Activated T-helper 17 cell treated with anti-CD3 and anti-CD28 coated beads, Interleukin-2, amount 50 U/mL, for 72 hours (primary cell): ENCODE data around the gene SLC2A4. TPM values are rescaled to one million over a fixed set of nuclear protein-coding genes. Genes with fewer than 3 reads are reported as not detected.
A peak's percentile ranks its signal among the peaks of the same experiment; 100 is the strongest.
"Not testable (repeated sequence)": the region's sequence is repeated elsewhere in the genome, so short reads cannot be mapped to it uniquely, and the experiment has no call there.

Source experiments
- ATAC-seq: fragments of 150-1000 bp; cut with Tn5 transposase; replicated peaks from 2 replicates; pipeline ENCODE4 v1.10.0; 2021; ENCODE audit warnings: mild to moderate bottlenecking, moderate library complexity
- H3K27ac Mint-ChIP-seq: one replicate; pipeline ENCODE4 v1.8.0; 2022; ENCODE audit warnings: mixed read lengths
- H3K27me3 Mint-ChIP-seq: one replicate; pipeline ENCODE4 v1.8.0; 2022; ENCODE audit warnings: mixed read lengths
- H3K36me3 Mint-ChIP-seq: one replicate; pipeline ENCODE4 v1.8.0; 2022; ENCODE audit warnings: low read depth, mild to moderate bottlenecking, mixed read lengths
- H3K4me1 Mint-ChIP-seq: one replicate; pipeline ENCODE4 v1.8.0; 2022; ENCODE audit warnings: mixed read lengths
- H3K4me3 Mint-ChIP-seq: one replicate; pipeline ENCODE4 v1.8.0; 2022; ENCODE audit warnings: mild to moderate bottlenecking, mixed read lengths
- H3K9me3 Mint-ChIP-seq: one replicate; pipeline ENCODE4 v1.8.0; 2022; ENCODE audit warnings: mixed read lengths
- total RNA-seq, 2 donors: library from RNA; stranded (reverse); gene quantifications; one replicate each; pipeline ENCODE4 v1.2.3, GENCODE V29; 2022

SLC2A4 gene
- total RNA-seq, 2 donors from 2014 or later, result not detected

DNA sequence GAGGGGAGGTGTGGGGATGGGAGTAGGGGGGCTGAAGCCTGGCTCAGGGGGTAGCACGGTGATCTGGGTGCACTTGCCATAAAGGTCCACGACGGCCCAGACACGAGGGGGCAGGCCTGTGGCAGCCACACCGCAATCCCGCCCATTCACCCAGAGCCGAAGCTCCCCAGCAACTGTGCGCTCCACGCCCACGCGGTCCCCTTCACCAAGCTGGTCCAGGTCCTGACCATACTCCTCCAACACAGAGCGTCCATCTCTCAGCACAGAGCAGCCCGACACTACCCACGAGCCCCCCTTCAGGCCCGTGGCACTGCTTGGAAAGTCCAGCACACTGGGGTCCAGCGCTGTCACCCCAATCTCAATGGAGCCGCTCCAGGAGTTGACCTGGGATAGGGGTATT, 46.0 kb downstream of the SLC2A4 start:
- peaks cover 18% of the 10 kb centered on the region for H3K36me3 Mint-ChIP-seq
- ATAC-seq, result no peak
- peak overlapping the region; percentile 99 for H3K4me3 Mint-ChIP-seq
- no peaks in the 10 kb centered on the region for H3K9me3 Mint-ChIP-seq
- no peaks in the 10 kb centered on the region for H3K27me3 Mint-ChIP-seq
- peaks cover 16% of the 10 kb centered on the region for H3K4me1 Mint-ChIP-seq
- H3K27ac Mint-ChIP-seq, result peak overlapping the region; percentile 97

GRCh38 chr17:7328009-7328408, 46.5 kb downstream of the SLC2A4 start:
- Mint-ChIP-seq H3K4me3 (peak overlapping the region; percentile 99), H3K9me3 (no peaks in the 10 kb centered on the region), H3K4me1 (peaks cover 20% of the 10 kb centered on the region), H3K27me3 (no peaks in the 10 kb centered on the region), H3K27ac (peak overlapping the region; percentile 97), H3K36me3 (peaks cover 14% of the 10 kb centered on the region)
- ATAC-seq, result no peak

DNA sequence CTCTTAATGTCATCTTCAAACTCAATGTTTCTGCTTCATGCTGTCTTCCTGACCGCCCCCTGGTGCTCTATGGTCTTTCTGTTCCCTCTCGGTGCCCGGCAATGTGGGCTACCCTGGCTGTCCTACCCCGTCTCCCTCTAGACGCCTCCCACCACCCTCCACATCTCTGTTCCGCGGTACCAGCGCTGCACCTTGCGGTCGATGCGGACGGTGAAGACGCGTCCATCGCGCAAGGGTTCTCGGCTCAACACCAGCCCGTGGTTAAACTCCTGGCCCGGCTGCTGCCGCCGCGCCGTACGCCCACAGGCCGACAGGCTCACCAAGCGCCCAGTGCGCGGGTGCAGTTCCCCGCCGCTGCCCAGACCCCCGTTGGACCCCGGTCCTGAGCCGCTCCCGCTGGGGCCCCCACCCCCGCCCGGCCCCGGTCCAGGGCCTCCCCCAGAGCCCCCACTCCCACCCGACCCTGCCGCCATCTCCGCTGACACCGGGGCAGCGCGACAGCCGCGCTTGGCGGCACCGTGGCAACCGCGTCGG, 47.4 kb downstream of the SLC2A4 start, which contains the start of gene NEURL4:
NEURL4 (minus strand) TSS at position 496 of the 534 bp plus-strand sequence; CDS start at position 473, 23 bp downstream.
- H3K27ac Mint-ChIP-seq, result peak within 1 kb of the TSS; percentile 97
- H3K4me1 Mint-ChIP-seq, result peaks cover 20% of the 10 kb centered on the region
- no peaks in the 10 kb centered on the region for H3K27me3 Mint-ChIP-seq
- H3K36me3 Mint-ChIP-seq, result peaks cover 5% of the 10 kb centered on the region
- H3K4me3 Mint-ChIP-seq, result peak within 1 kb of the TSS; percentile 99
- ATAC-seq, result peak; percentile 33
- H3K9me3 Mint-ChIP-seq, result no peaks in the 10 kb centered on the region

DNA sequence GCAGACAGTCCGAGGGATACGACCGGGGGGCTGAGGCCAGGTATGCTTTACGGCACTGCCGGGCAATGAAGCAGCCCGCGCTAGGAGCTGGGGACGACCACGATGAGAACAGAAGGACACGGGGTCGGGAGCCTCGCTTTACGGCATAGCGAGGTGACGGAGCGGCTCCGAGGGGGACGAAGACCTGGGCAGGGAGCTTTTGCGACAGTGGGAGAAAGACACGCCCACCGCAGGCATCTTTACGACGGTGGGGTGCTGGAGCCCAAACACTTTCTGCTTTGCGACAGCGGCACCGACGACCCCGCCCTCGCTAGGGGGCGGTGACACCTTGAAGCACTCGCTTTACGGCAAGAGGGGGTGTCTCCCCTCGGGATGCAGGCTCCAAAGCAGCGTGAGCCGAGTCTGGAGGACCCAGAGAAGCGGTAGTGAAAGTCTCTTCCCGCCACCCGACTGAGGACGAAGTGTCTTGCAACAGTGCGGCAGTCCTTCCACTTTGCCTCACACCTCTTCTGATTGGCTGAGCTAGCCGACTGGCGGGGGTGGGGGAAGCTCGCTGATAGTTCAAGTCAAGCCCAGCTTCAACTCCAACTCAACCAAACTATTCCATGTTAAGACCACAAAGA, 48.0 kb downstream of the SLC2A4 start:
- peak; percentile 73 for ATAC-seq
- Mint-ChIP-seq H3K4me3 (peak overlapping the region; percentile 99), H3K27ac (peak overlapping the region; percentile 97), H3K36me3 (no peaks in the 10 kb centered on the region), H3K4me1 (peaks cover 20% of the 10 kb centered on the region), H3K27me3 (no peaks in the 10 kb centered on the region), H3K9me3 (no peaks in the 10 kb centered on the region)

- Mint-ChIP-seq H3K4me1 (peaks cover 21% of the 10 kb centered on the region), H3K4me3 (peak overlapping the region; percentile 99), H3K36me3 (no peaks in the 10 kb centered on the region), H3K27me3 (no peaks in the 10 kb centered on the region), H3K9me3 (no peaks in the 10 kb centered on the region), H3K27ac (peak overlapping the region; percentile 97)
- ATAC-seq, result peak; percentile 84
Measured at GRCh38 chr17:7329997-7330637, 48.6 kb downstream of the SLC2A4 start.

- H3K4me1 Mint-ChIP-seq, result peaks cover 26% of the 10 kb centered on the region
- peak overlapping the region; percentile 37 for H3K27ac Mint-ChIP-seq
- no peak for ATAC-seq
- H3K9me3 Mint-ChIP-seq, result no peaks in the 10 kb centered on the region
- no peaks in the 10 kb centered on the region for H3K36me3 Mint-ChIP-seq
- no peaks in the 10 kb centered on the region for H3K27me3 Mint-ChIP-seq
- H3K4me3 Mint-ChIP-seq, result peak overlapping the region; percentile 99
Measured at GRCh38 chr17:7330638-7331015, 49.1 kb downstream of the SLC2A4 start.

- ATAC-seq, result no peak
- H3K4me1 Mint-ChIP-seq, result peaks cover 32% of the 10 kb centered on the region
Measured at GRCh38 chr17:7332111-7332510, 50.6 kb downstream of the SLC2A4 start.

DNA sequence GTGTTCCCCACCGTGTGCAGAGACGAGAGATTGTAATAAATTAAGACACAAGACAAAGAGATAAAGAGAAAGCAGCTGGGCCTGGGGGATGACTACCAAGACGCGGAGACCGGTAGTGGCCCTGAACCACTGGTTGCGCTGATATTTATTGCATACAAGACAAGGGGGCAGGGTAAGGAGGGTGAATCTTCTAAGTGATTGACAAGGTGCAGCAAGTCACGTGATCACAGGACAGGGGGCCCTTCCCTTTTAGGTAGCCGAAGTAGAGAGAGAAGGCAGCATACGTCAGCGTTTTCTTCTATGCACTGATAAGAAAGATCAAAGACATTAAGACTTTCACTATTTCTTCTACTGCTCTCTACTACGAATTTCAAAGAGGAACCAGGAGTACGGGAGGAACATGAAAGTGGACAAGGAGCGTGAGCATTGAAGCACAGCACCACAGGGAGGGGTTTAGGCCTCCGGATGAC, 51.1 kb downstream of the SLC2A4 start:
- H3K4me1 Mint-ChIP-seq, result peaks cover 35% of the 10 kb centered on the region
- not testable (repeated sequence) for H3K9me3 Mint-ChIP-seq, H3K27me3 Mint-ChIP-seq, ATAC-seq
- peak overlapping the region; percentile 99 for H3K4me3 Mint-ChIP-seq
- H3K36me3 Mint-ChIP-seq, result peaks cover 17% of the 10 kb centered on the region
- peak overlapping the region; percentile 80 for H3K27ac Mint-ChIP-seq

More at GRCh38 chr17:7332111-7332510, 50.6 kb downstream of the SLC2A4 start:
- Mint-ChIP-seq H3K27ac (peak overlapping the region; percentile 80), H3K36me3 (peaks cover 11% of the 10 kb centered on the region), H3K9me3 (no peaks in the 10 kb centered on the region), H3K4me3 (peak overlapping the region; percentile 99), H3K27me3 (no peaks in the 10 kb centered on the region)

DNA sequence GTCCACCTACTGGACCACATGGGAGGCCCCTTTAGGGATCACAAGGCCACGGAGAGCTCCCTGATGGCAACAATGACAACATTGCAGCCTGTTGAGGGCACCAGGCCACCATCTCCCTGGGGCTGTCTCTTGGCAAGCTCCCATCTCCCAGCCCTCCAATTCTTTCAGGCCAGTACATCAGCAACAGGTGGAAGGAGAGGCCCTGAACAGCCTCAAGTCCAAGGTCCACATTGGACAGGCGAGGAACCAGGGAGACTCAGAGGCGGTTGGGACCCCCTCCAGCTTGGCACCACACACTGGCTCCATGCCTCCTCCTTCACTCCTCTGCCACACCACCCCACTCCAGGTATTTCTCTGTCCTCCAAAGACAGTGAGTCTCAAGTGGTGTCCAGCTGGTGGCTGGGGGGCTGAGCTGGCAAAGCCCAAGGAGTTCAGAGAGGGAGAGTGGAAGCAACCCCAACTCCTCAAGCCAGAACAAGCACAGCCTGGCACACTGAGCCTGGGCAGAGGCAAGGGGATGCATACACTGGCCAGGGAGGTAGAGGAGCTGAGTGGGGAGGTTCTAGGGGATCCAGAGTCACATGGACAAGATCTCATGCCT, 53.5 kb downstream of the SLC2A4 start:
- Mint-ChIP-seq H3K9me3 (no peaks in the 10 kb centered on the region), H3K27ac (peak overlapping the region; percentile 93), H3K4me3 (peak overlapping the region; percentile 99), H3K36me3 (peaks cover 41% of the 10 kb centered on the region), H3K4me1 (peaks cover 30% of the 10 kb centered on the region), H3K27me3 (no peaks in the 10 kb centered on the region)
- ATAC-seq, result no peak

GRCh38 chr17:7335765-7336164, 54.2 kb downstream of the SLC2A4 start:
- H3K9me3 Mint-ChIP-seq, H3K27me3 Mint-ChIP-seq, ATAC-seq: not testable (repeated sequence)
- Mint-ChIP-seq H3K4me3 (peak overlapping the region; percentile 99), H3K4me1 (peaks cover 30% of the 10 kb centered on the region), H3K36me3 (peaks cover 48% of the 10 kb centered on the region), H3K27ac (peak overlapping the region; percentile 93)

DNA sequence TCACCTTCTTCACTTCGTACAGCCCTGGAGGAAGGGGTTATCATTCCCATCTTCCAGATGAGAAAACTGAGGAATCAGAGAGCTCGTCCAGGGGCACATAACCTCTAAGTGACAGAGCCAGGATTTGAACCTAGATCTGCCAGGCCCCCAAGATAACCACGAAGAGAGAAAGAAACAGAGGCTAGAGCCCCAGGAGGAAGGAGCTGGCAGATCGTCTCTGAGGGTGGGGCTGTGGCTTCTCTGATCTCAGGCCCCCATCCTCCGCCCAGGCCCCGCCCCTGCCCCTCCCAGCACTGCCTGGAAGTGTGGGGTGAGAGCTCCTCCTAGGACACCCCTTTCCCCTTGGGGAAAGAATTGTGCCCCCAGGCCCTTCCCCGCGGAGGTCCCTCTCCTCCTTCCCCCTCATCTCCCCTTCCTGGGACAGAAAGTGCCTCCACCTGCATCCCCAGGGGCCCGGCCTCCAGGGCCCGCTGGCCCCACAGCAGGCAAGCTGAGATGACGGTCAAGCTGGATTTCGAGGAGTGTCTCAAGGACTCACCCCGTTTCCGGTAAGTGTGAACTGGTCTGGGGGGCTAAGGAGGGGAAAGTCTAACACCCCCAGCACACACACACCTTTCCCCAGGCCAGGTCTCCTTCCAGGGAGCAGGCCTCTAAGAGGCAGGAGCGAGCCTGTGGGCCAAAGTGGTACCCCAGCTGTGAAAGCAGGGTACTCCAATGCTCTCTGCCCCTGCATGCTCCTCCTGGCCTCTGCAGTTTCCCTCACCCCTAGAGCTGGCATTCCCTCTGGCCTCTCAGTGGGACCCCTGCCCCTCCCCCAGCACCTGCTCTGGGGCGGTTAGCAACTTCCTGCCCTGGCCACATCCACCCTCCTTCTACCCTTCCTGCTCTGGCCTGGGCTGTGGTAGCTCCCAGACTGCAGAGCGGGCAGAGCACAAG, 55.0 kb downstream of the SLC2A4 start, which contains the start of gene ACAP1:
ACAP1 (plus strand) TSS at position 290 of the 936 bp plus-strand sequence; CDS start at position 496, 206 bp downstream.
- Mint-ChIP-seq H3K27me3 (no peaks in the 10 kb centered on the region), H3K9me3 (no peaks in the 10 kb centered on the region), H3K27ac (peak within 1 kb of the TSS; percentile 93), H3K36me3 (peaks cover 55% of the 10 kb centered on the region), H3K4me1 (peaks cover 32% of the 10 kb centered on the region), H3K4me3 (peak within 1 kb of the TSS; percentile 99)
- peak; percentile 97 for ATAC-seq

- Mint-ChIP-seq H3K4me1 (peaks cover 29% of the 10 kb centered on the region), H3K36me3 (peaks cover 66% of the 10 kb centered on the region), H3K27ac (peak overlapping the region; percentile 93), H3K4me3 (peak overlapping the region; percentile 99)
- ATAC-seq, H3K9me3 Mint-ChIP-seq, H3K27me3 Mint-ChIP-seq: not testable (repeated sequence)
Measured at GRCh38 chr17:7337600-7337999, 56.1 kb downstream of the SLC2A4 start.
